CD14-positive monocyte (primary cell): Measurements from ENCODE around the gene KRT73. TPM values are rescaled to one million over a fixed set of nuclear protein-coding genes. Genes with fewer than 3 reads are reported as not detected.

Experiments used
- DNase-seq, 3 donors: peaks; one replicate each; pipeline ENCODE4 v3.0.0-alpha.2; 2011 to 2022
- H2AFZ ChIP-seq: 2 replicates; pipeline ENCODE4 v1.6.0; 2012; ENCODE audit warnings: mild to moderate bottlenecking, low read depth, low read length, inconsistent platforms; ENCODE audit not compliant: insufficient read depth, poor library complexity, severe bottlenecking
- H3K27ac ChIP-seq, 2 donors: 1 replicate in 1 of 2; 2 replicates in 1 of 2; pipeline ENCODE4 v1.5.1; 2012 to 2013; ENCODE audit warnings: low read length in 2 of 2, control low read depth in 1 of 2, inconsistent platforms in 1 of 2, low read depth in 1 of 2, mild to moderate bottlenecking in 1 of 2
- H3K27me3 ChIP-seq, 2 donors: one replicate each; pipeline versions ENCODE4 v1.6.0 to v1.6.1; 2011 to 2013; ENCODE audit warnings: low read length in 2 of 2; ENCODE audit not compliant: control insufficient read depth in 2 of 2, insufficient read depth in 2 of 2
- H3K36me3 ChIP-seq, 2 donors: replicated peaks in 1 of 2; 1 replicate in 1 of 2; 2 replicates in 1 of 2; pipeline versions ENCODE4 v1.5.1 to v1.6.1; 2012 to 2013; ENCODE audit warnings: low read length in 2 of 2, control low read depth in 1 of 2, inconsistent platforms in 1 of 2, mild to moderate bottlenecking in 1 of 2; ENCODE audit not compliant: insufficient read depth in 2 of 2, control insufficient read depth in 1 of 2
- H3K4me1 ChIP-seq, 2 donors: 1 replicate in 1 of 2; 2 replicates in 1 of 2; pipeline versions ENCODE4 v1.5.1 to v1.6.1; 2012 to 2013; ENCODE audit warnings: low read length in 2 of 2, control low read depth in 1 of 2, inconsistent platforms in 1 of 2, mild to moderate bottlenecking in 1 of 2, moderate library complexity in 1 of 2; ENCODE audit not compliant: insufficient read depth in 2 of 2, control insufficient read depth in 1 of 2
- H3K4me2 ChIP-seq: replicated peaks from 2 replicates; pipeline ENCODE3; 2012; ENCODE audit warnings: low read length, moderate library complexity, mild to moderate bottlenecking; ENCODE audit not compliant: poor library complexity, severe bottlenecking; ENCODE audit errors: extremely low read depth
- H3K4me3 ChIP-seq, 3 experiments: fragments of 200-600 bp in 1 of 3; sonication (generic) in 1 of 3; replicated peaks in 1 of 3; 1 replicate in 2 of 3; 2 replicates in 1 of 3; pipeline ENCODE4 v1.5.1; 2011 to 2013; ENCODE audit warnings: low read length in 3 of 3, mild to moderate bottlenecking in 3 of 3, control low read depth in 2 of 3, low read depth in 2 of 3, inconsistent platforms in 1 of 3, moderate library complexity in 1 of 3
- H3K79me2 ChIP-seq: 2 replicates; pipeline ENCODE4 v1.6.0; 2012; ENCODE audit warnings: mild to moderate bottlenecking, control low read depth, inconsistent platforms, low read length, moderate library complexity; ENCODE audit not compliant: insufficient read depth
- H3K9ac ChIP-seq: 2 replicates; pipeline ENCODE4 v1.6.0; 2017; ENCODE audit warnings: low read length, mild to moderate bottlenecking; ENCODE audit not compliant: insufficient read depth, poor library complexity, severe bottlenecking
- H3K9me3 ChIP-seq, 2 donors: replicated peaks in 1 of 2; 1 replicate in 1 of 2; 2 replicates in 1 of 2; pipeline versions ENCODE4 v1.5.1 to v1.6.1; 2012 to 2013; ENCODE audit warnings: low read length in 2 of 2, control low read depth in 1 of 2; ENCODE audit not compliant: control insufficient read depth in 1 of 2, insufficient read depth in 1 of 2
- H4K20me1 ChIP-seq: 2 replicates; pipeline ENCODE4 v1.6.0; 2012; ENCODE audit warnings: mild to moderate bottlenecking, low read length, control low read depth, moderate library complexity; ENCODE audit not compliant: insufficient read depth
- H3K27ac Mint-ChIP-seq, 7 donors: one replicate each; pipeline ENCODE4 v1.8.0; 2020; ENCODE audit warnings: mild to moderate bottlenecking in 7 of 7, mixed read lengths in 7 of 7, moderate library complexity in 6 of 7, inconsistent platforms in 2 of 7
- H3K27me3 Mint-ChIP-seq, 3 donors: one replicate each; pipeline ENCODE4 v1.8.0; 2021 to 2022; ENCODE audit warnings: low read depth in 3 of 3, mild to moderate bottlenecking in 3 of 3, mixed read lengths in 3 of 3, moderate library complexity in 3 of 3, inconsistent platforms in 1 of 3
- H3K36me3 Mint-ChIP-seq, 2 donors: one replicate each; pipeline ENCODE4 v1.8.0; 2020; ENCODE audit warnings: mixed read lengths in 2 of 2, inconsistent platforms in 1 of 2, mild to moderate bottlenecking in 1 of 2
- H3K4me1 Mint-ChIP-seq: one replicate; pipeline ENCODE4 v1.8.0; 2020; ENCODE audit warnings: mild to moderate bottlenecking, mixed read lengths
- H3K4me3 Mint-ChIP-seq, 2 donors: one replicate each; pipeline ENCODE4 v1.8.0; 2020; ENCODE audit warnings: mild to moderate bottlenecking in 2 of 2, mixed read lengths in 2 of 2, moderate library complexity in 1 of 2
- H3K9me3 Mint-ChIP-seq, 7 donors: one replicate each; pipeline ENCODE4 v1.8.0; 2020 to 2022; ENCODE audit warnings: mixed read lengths in 7 of 7, mild to moderate bottlenecking in 6 of 7, moderate library complexity in 6 of 7, inconsistent platforms in 2 of 7
- WGBS: methylation state at CpG from one replicate; pipeline ENCODE4 v1.1.5; 2013; ENCODE audit warnings: missing lambda C conversion rate; ENCODE audit not compliant: insufficient coverage; 5-methylcytosine and 5-hydroxymethylcytosine counted together
- intact Hi-C, 2 donors: fragments of 100-400 bp; cut with micrococcal nuclease; formaldehyde crosslinking; loops; one replicate each; pipeline versions ENCODE4 v1.15.0 to v1.15.1; 2023
- polyA plus RNA-seq, 3 donors: library from polyadenylated mRNA; depleted of rRNA in 1 of 3; unstranded in 2 of 3; stranded (reverse) in 1 of 3; fragments of 300-500 nt in 2 of 3; fragments of >200 nt in 1 of 3; fragmentation: Illumina TruSeq in 2 of 3; gene quantifications; 1 replicate in 2 of 3; 2 replicates in 1 of 3; pipeline ENCODE4 v1.2.3, GENCODE V29; 2012 to 2021
- TF ChIP-seq, protein P1 (sequence below): fragments of 200-600 bp; IDR thresholded peaks from one replicate; pipeline ENCODE4 v1.8.0; 2022; ENCODE audit warnings: antibody characterized with exemption, mild to moderate bottlenecking

KRT73 gene
- polyA plus RNA-seq, 3 donors, result not detected

DNA sequence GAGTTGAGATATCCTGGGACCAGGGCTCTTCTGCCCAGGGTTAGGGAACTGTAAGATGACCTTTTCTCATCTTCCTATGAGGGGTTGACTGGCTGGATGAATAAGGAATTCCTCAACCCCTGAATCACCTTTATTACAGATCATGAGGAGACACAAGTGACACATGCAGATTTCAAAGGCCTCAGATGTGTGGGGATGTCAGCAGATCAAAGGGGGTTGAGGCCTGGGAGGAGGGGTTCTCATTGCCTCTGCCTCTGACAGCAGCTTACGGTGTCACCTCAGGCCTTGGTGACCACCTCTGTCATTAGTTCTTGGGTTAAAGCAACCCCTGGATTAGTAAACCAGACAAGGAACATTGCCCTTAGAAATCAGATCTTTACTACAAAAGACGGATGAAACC is 15.0 kb downstream of the KRT73 start:
- peaks cover 16 to 28% of the 10 kb centered on the region in 2 donors for H3K27me3 ChIP-seq
- DNase-seq, result no peak
- TF ChIP-seq, protein P1, sequence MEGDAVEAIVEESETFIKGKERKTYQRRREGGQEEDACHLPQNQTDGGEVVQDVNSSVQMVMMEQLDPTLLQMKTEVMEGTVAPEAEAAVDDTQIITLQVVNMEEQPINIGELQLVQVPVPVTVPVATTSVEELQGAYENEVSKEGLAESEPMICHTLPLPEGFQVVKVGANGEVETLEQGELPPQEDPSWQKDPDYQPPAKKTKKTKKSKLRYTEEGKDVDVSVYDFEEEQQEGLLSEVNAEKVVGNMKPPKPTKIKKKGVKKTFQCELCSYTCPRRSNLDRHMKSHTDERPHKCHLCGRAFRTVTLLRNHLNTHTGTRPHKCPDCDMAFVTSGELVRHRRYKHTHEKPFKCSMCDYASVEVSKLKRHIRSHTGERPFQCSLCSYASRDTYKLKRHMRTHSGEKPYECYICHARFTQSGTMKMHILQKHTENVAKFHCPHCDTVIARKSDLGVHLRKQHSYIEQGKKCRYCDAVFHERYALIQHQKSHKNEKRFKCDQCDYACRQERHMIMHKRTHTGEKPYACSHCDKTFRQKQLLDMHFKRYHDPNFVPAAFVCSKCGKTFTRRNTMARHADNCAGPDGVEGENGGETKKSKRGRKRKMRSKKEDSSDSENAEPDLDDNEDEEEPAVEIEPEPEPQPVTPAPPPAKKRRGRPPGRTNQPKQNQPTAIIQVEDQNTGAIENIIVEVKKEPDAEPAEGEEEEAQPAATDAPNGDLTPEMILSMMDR, result no peak
- H3K4me3 ChIP-seq, result no peak overlapping the region
- no peaks in the 10 kb centered on the region for H3K4me1 ChIP-seq
- H3K27me3 Mint-ChIP-seq, result peaks cover 23 to 39% (median 29%) of the 10 kb centered on the region in 3 donors
- H3K4me2 ChIP-seq, result no peak overlapping the region
- no peak overlapping the region for H3K9ac ChIP-seq
- H3K4me3 Mint-ChIP-seq, result no peak overlapping the region
- no peak overlapping the region for H3K27ac Mint-ChIP-seq
- no peaks in the 10 kb centered on the region for H3K36me3 Mint-ChIP-seq
- peaks cover 0 to 5% of the 10 kb centered on the region in 2 donors for H3K9me3 ChIP-seq
- H2AFZ ChIP-seq, result no peak overlapping the region
- no peaks in the 10 kb centered on the region for H4K20me1 ChIP-seq
- H3K36me3 ChIP-seq, result no peaks in the 10 kb centered on the region
- H3K4me1 Mint-ChIP-seq, result no peaks in the 10 kb centered on the region
- WGBS, result no CpG with 5 or more reads among the region's 2 CpGs
- H3K9me3 Mint-ChIP-seq, result peaks cover 0 to 11% (median 5%) of the 10 kb centered on the region in 7 donors
- intact Hi-C loops, result no loop called here
- no peak overlapping the region for H3K27ac ChIP-seq
- H3K79me2 ChIP-seq, result no peaks in the 10 kb centered on the region

- Histone ChIP-seq H3K36me3 (no peaks in the 10 kb centered on the region), H3K4me1 (no peaks in the 10 kb centered on the region), H3K27me3 (peaks cover 19 to 28% of the 10 kb centered on the region in 2 donors), H3K4me3 (no peak overlapping the region), H3K9me3 (peaks cover 0 to 5% of the 10 kb centered on the region in 2 donors), H3K27ac (no peak overlapping the region), H3K79me2 (no peaks in the 10 kb centered on the region), H2AFZ (no peak overlapping the region), H4K20me1 (no peaks in the 10 kb centered on the region), H3K4me2 (no peak overlapping the region), H3K9ac (no peak overlapping the region)
- Mint-ChIP-seq H3K4me1 (no peaks in the 10 kb centered on the region), H3K4me3 (no peak overlapping the region), H3K9me3 (peaks cover 0 to 11% (median 5%) of the 10 kb centered on the region in 7 donors), H3K27ac (no peak overlapping the region), H3K36me3 (no peaks in the 10 kb centered on the region), H3K27me3 (peaks cover 23 to 39% (median 29%) of the 10 kb centered on the region in 3 donors)
- intact Hi-C loops, result no loop called here
- WGBS, result 100% methylated on average over 1 of the region's 5 CpGs
- no peak for DNase-seq
- TF ChIP-seq, protein P1, result no peak
Observed at GRCh38 chr12:52602552-52602951, 15.8 kb downstream of the KRT73 start.
